Suppressor macrophage treated with lipopolysaccharide for 1 hour (primary cell): ENCODE data around the gene CEP290.

Experiments
- DNase-seq, 3 donors: peaks; one replicate each; pipeline ENCODE4 v3.0.0-alpha.2; 2020 to 2022

Gene CEP290

GRCh38 chr12:88141774-88142609 lies at the start of gene CEP290, which contains the start of gene TMTC3:
Gene CEP290 (minus strand): TSS chr12:88142088. CDS start chr12:88141307, 781 bp downstream.
Gene TMTC3 (plus strand): TSS chr12:88142307. CDS start chr12:88148316, 6,009 bp downstream.
- DNase-seq: peak; percentile 96 to 98 (median 98)

DNA sequence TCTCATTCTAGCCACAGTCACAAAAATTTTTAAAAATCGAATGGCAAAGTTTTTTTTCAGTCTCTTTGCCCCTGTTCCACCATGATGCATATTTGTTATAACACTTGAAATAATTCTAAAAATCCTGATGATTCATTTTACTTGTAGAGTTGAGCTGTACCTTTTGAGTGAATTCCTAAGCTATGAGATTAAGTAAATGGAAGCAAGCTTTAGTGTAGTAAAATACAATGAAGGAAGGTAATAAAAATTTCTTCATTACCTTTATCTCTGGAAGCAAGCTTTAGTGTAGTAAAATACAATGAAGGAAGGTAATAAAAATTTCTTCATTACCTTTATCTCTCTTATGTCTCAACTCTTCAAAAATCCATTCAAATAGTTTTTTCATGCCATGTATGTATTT lies 46.3 kb upstream of the CEP290 start:
- DNase-seq: no peak

DNA sequence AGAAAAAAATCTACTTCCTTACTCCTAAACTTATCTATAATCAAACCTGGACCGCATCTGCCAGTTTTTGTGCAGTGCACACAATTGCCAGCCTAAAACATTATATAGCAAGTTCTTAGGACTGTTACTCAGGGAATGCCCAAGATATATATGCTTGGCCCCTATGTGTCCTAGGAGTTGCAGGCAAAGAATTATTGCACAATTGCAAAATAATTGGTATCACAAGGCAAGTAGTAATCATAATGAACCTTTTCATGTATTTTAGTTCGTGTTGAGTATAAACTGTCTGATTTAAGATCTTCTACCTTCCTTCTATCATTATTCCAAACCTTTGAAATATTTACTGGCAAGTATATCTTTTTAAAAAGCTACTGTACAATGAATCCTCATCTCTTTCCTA lies 45.7 kb upstream of the CEP290 start:
- DNase-seq: no peak

DNA sequence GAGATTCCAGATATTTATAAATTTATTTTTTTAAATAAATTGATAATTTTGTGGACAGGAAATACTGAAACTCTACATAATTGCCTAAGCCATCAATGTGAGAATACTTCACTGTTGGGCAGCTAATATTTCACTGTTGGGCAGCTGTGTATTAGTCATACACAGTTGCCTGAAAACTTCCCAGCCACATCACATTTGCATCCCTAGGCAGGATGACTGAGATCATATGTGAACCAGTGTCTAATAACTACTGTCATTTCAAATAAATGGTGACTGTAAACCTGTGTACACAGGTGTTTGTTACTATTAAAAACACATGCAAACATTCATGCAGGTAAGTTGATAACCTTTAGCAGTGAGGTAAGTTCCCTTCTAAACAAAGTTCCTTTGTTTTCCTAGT lies 44.1 kb upstream of the CEP290 start:
- peak; percentile 48 to 49 (median 48) for DNase-seq

- DNase-seq: no peak
Observed at GRCh38 chr12:88185279-88185678, 43.4 kb upstream of the CEP290 start.

DNA sequence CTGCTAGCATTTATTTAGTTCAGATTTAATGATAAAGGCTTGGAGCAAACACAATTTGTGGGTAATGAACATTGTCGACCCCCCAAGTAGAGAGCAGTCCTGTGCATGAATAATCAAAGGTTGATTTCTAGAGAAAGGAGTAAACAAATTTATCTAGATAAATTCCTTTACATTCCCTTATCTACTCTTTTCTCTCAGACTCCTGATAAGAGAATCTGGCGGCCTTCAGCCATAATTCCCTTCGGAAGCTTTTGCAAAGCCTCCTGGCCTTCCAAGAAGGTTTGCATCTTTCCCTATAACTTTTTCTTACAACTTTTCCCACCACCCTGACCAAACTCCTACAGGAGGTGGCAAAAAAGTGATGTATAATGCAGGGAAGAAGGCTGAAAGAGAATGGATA lies 42.3 kb upstream of the CEP290 start:
- DNase-seq: no peak

GRCh38 chr12:88182416-88182815 lies 40.5 kb upstream of the CEP290 start:
- no peak for DNase-seq

DNA sequence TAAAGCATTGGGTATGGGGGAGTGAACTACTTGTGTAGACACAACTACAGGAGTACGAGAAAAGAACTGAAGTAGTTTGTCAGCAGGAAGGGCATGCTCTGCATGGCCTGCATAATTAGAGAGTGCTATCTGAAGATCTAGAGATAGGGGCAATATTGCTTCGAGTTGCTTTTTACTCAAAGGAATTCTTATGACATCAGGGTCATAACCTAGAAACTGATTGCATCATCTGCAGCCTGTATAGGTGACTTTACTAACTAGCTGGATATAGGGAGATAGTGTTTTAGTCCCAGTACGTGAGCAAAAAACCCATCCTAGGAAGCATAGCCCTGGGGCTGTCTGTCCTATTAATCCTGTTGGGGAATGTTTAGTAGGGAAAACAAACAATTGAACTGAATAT lies 40.0 kb upstream of the CEP290 start:
- DNase-seq: no peak

DNA sequence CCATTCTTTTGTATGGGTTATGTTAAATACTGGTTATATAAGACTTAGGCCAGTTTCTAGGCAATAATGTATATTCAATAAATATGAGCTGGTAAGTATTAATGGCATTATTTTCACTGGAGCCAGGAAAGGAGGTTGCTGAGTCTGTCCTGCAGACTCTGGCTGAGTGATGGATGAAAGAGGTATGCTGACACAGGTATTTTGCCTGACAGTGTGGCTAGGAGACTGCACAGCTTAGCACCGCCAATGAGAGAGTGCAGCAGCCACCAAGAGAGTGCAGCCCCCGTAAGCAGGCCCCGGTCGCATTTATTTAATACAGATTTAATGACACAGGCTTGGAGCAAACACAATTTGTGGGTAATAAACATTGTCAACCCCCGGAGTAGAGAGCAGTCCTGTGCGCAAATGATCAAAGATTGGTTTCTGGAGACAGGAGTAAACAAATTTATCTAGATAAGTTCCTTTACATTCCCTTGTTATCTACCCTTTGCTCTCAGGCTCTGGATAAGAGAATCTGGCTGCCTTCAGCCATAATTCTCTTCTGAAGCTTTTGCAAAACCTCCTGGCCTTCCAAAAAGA lies 37.6 kb upstream of the CEP290 start:
- no peak for DNase-seq

DNA sequence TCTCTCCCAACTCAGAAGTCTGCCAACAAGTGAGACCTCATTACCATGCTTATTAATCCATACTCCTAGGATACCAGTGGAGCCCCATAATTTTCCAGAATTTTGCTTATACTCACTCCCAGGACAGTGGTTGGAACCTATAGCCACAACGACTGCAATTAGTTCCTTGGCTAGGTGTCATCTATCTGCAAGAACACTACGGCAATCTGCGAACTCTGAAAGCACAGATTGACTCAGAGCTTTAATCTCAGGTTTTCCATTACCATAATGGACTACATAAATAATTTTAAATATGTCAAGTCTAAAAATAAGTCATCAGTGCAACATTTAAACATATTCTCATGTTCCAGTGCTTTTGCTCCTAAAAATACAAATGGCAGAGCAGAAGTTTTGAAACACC lies 33.7 kb upstream of the CEP290 start:
- DNase-seq: no peak

DNA sequence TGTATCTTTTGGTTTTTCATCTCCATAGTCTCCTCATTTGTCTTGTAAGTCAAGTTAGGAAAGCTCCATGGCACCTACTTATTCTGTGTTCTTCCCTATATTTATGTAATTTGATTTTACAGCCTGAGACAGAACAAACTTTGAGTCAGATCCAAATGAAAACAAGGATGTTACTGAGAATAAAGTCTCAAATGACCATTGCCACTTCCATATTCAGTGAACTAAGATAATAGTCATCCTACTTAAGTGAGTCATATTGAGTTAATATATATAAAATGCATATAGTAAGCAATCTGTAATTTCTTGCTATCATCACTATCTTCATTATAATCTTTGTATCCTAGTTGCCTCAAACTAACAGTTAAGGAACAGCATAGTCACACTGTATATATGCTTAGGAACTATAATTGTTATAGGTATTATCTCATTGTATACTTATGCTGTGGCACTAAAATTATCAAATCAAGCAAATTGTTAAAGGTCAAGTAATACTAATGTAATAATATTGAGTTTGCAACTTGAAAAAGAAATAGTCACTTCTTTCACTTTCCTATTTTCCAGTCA lies 31.0 kb upstream of the CEP290 start:
- DNase-seq: peak in 2 of 3 donors; percentile 33 to 46

- DNase-seq: no peak
Observed at GRCh38 chr12:88167384-88167783, 25.5 kb upstream of the CEP290 start.

GRCh38 chr12:88166179-88166578 lies 24.3 kb upstream of the CEP290 start:
- DNase-seq: no peak

DNA sequence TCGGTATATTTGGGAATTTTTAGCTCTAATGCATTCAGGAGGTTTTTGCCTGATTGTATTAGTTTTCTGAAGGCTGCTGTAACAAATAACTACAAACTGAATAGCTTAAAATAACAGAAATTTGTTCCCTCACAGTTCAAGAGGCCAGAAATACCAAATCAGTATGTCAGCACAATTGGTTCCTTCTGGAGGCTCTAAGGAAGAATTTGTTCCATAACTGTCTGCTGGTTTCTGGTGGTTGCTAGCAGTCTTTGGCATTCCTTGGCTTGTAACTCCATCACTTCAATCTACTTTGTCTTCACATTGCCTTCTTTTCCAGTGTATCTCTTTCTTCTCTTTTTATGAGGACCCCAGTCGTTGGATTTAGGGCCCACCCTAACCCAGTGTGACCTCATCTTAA lies 21.5 kb upstream of the CEP290 start:
- no peak for DNase-seq

DNA sequence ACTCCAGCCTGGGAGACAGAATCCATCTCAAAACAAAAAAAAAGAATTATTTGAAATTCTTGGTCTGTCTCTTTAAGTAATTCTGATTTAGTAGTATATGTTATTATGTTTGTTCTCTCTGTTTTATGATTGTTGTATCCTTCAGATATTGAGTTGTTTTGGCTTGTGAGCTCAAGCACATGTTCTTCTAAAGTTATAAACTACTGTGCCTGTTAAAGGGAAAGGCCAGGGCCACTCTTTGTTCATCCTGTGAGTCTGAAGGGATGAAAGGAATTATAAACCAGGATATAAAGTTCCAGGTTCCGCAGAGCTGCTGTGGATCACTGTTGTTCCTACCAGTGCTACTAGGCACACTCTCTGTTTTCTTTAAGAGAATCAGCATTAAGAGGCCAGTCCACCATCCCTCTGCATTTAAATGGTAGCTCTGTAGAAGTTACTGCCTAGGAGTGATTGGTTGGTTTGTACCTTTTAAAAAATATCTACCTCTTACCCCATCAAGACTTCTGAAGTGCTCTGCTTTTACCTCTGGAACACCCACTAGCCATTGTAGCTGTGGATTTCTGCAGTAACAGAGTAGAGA lies 14.3 kb upstream of the CEP290 start:
- no peak for DNase-seq

GRCh38 chr12:88153959-88154358 lies 12.1 kb upstream of the CEP290 start:
- peak; percentile 35 to 60 (median 56) for DNase-seq

- DNase-seq: no peak
Observed at GRCh38 chr12:88150063-88150462, 8.2 kb upstream of the CEP290 start.

- no peak for DNase-seq
Observed at GRCh38 chr12:88145567-88146505, 3.9 kb upstream of the CEP290 start.

GRCh38 chr12:88144546-88145468 lies 2.9 kb upstream of the CEP290 start:
- DNase-seq: no peak

DNA sequence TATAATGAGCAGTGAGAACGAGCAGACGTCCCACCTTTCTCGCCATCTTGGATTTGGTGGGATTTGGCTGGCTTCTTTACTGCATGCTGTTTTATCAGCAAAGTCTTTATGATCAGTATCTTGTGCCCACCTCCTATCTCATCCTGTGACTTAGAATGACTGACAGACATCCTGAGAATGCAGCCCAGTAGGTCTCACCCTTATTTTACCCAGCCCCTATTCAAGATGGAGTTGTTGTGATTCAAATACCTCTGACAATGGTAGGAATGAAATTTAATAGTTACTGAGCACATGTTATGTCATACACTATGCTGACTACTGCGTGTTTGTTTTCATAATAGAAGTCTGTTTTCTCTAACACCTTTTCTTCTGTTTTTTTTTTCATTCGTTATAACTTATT lies 2.1 kb upstream of the CEP290 start:
- DNase-seq: no peak

- no peak for DNase-seq
Observed at GRCh38 chr12:88142610-88142991, 713 bp upstream of the CEP290 start.

DNA sequence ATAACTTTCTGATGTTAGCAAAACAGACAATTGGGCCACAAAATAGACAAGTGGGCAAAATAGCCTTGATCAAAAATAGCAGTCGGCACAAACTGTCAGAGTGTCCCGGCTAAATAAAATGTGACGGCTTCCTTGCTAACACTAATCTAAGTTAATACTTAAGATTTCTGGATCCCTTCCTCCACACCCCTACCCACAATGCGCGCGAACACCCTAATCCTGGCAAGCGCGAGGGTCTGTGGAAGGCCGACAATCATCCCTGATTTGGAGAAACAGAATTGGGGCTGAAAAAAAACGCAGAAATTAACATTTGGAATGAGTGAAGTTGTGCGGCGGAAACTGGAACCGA lies 489 bp downstream of the CEP290 start:
- DNase-seq: no peak
